Fibroblast of villous mesenchyme (primary cell): ENCODE data around the gene TRPM5. TPM values are rescaled to one million over a fixed set of nuclear protein-coding genes. Genes with fewer than 3 reads are reported as not detected.

ENCODE experiments used
- DNase-seq: peaks from one replicate; pipeline ENCODE4 v3.0.0-alpha.2; 2010; ENCODE audit warnings: low read depth
- H3K4me3 ChIP-seq: 2 replicates; pipeline ENCODE4 v1.5.1; 2011; ENCODE audit warnings: low read depth, mild to moderate bottlenecking, low read length
- CTCF ChIP-seq: IDR thresholded peaks from 2 replicates; pipeline ENCODE4 v1.5.1; 2012; ENCODE audit warnings: low read depth, mild to moderate bottlenecking, low read length; ENCODE audit not compliant: insufficient read depth
- total RNA-seq: library from RNA; depleted of rRNA; stranded (reverse); fragments of >200 nt; gene quantifications from 2 replicates; pipeline ENCODE4 v1.2.3, GENCODE V29; 2012

TRPM5 gene
- total RNA-seq, 1 donor, result not detected

- peak; percentile 23 for DNase-seq
- TF ChIP-seq CTCF, result no peak
These were observed 44.7 kb downstream of the TRPM5 start for GRCh38 chr11:2399488-2400068.

GRCh38 chr11:2398664-2399355 lies 45.5 kb downstream of the TRPM5 start:
- TF ChIP-seq CTCF, result no peak
- no peak for DNase-seq
- no peak overlapping the region for H3K4me3 ChIP-seq

More at GRCh38 chr11:2399488-2400068, 44.7 kb downstream of the TRPM5 start:
- peak overlapping the region; percentile 73 for H3K4me3 ChIP-seq

- H3K4me3 ChIP-seq, result no peak overlapping the region
- no peak for TF ChIP-seq CTCF
- DNase-seq, result no peak
These were observed 47.3 kb downstream of the TRPM5 start for GRCh38 chr11:2397005-2397404.

GRCh38 chr11:2396471-2396870 lies 47.8 kb downstream of the TRPM5 start:
- no peak for DNase-seq
- no peak for TF ChIP-seq CTCF
- no peak overlapping the region for H3K4me3 ChIP-seq

GRCh38 chr11:2395856-2396255 lies 48.5 kb downstream of the TRPM5 start:
- no peak for TF ChIP-seq CTCF
- no peak for DNase-seq
- no peak overlapping the region for H3K4me3 ChIP-seq

- no peak for TF ChIP-seq CTCF
- H3K4me3 ChIP-seq, result no peak overlapping the region
- no peak for DNase-seq
These were observed 49.0 kb downstream of the TRPM5 start for GRCh38 chr11:2395211-2395730.
